ENCODE data around the gene HIGD2A.
"Not testable (repeated sequence)": the region's sequence is repeated elsewhere in the genome, so short reads cannot be mapped to it uniquely, and the experiment has no call there.

The HIGD2A gene

GRCh38 chr5:176394096-176394495 is 5.5 kb downstream of the HIGD2A start:
- no peak for DNase-seq (ENCODE audit: low read depth in 2 of 2, low spot score in 1 of 2)

DNA sequence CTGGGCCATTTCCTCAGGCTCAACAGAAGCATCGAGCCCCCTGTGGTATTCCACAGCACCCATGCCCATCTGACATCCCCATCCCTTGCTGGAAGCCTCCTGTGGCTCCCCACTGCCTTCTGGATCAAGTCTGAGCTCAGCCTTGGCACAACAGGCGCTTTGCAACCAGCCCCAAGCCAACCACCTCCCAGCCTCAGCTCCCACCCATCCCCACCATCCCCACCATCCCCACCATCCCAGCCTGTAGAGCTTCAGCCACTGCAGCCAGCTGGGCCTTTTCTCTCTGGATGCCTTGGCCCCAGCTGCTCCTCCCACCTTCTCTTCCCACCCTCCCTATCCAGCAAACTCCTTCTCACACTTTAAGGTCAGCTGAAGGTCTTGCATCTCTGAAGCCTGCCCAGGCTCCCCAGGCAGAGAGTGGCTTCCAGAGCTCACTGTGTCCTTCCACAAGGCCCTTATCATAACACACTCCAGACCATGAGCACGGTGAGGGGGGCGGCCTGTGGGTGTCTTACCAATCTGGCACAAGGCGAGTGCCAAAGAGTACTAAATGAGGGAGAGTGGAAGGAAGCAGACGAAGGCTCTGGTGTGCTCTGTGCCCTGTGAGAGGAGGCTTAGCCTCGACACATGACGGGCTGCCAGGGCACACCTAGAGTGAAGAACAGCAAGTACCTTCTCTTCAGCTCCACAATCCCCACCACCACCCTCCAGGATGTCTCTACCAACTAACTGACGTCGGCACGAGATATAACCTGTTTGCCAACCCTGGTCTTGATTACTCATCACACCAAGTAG is 6.5 kb downstream of the HIGD2A start:
- DNase-seq (ENCODE audit: low read depth in 2 of 2, low spot score in 1 of 2), result no peak

GRCh38 chr5:176396330-176396729 is 7.8 kb downstream of the HIGD2A start:
- DNase-seq (ENCODE audit: low read depth in 2 of 2, low spot score in 1 of 2), result no peak

DNA sequence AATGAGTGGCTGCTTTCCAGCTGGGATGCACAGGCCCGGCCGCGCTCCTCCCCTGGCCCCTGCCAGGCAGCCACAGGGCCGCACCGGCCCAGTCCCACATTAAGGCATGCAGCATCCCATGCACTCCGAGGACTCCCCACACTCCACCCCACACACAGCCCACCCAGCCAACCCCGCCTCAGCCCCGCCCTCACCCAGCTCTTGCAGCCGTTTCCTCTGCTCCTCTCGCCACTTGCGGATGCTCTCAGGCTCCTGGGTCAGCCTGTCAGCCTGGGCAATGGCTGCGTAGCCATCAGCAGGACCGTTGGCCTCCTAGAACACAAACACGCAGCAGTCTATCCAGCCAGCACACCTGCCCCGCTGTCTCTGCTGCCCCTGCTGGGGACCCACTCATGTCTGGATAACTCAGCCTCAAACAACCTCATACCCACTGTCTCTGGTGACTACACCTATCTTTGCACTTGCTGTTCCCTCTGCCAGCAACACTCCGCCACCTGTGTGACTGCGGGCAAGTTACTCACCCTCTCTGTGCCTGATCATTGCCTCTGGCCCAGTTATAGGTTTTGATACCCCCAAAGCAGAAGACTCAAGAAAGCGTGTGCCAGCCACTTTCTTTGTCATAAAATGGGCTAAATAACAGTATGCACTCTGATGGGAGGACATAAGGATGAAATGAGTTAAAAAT is 9.3 kb downstream of the HIGD2A start:
- DNase-seq (ENCODE audit: low read depth in 2 of 2, low spot score in 1 of 2), result no peak

DNA sequence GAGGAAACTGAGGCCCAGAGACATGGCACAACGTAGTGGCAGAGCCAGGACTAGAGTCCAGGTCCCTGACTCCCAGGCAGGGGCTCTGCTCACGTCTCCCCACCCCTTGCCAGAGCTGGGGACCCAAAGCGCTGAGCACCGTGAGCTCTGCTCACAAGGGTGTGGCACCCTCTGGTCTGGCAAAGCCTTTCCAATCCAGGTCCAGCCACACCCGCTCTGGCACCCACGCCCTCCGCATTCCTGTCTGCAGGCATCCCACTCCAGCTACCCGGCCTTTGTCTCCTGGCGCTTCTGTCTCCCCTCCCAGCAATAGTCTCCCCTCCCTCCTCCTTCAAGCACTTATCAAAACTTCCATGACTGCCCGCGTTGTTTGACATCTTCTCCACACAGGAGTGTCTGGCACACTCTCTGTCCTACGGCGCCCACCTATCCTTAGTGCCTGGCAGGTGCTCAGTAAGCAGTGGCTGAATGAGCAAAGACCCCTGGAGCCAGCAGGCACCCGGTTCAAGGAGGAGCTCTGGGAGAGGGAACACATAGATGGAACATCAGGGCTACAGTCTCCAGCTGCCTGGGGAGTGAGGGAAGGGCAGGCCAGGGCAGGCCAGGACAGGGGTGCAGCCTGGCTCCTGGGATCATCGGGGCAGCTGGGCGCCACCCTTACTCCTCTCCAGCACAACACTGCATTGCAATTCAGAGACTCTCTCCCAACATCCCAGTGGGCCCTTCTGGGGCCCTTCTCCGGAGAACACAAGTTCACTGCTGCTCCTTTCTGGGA is 12.0 kb downstream of the HIGD2A start:
- DNase-seq (ENCODE audit: low read depth in 2 of 2, low spot score in 1 of 2), result no peak

GRCh38 chr5:176401281-176402205 is 13.0 kb downstream of the HIGD2A start:
- no peak for DNase-seq (ENCODE audit: low read depth in 2 of 2, low spot score in 1 of 2)

GRCh38 chr5:176405656-176406435 is 17.3 kb downstream of the HIGD2A start:
- no peak for DNase-seq (ENCODE audit: low read depth in 2 of 2, low spot score in 1 of 2)

DNA sequence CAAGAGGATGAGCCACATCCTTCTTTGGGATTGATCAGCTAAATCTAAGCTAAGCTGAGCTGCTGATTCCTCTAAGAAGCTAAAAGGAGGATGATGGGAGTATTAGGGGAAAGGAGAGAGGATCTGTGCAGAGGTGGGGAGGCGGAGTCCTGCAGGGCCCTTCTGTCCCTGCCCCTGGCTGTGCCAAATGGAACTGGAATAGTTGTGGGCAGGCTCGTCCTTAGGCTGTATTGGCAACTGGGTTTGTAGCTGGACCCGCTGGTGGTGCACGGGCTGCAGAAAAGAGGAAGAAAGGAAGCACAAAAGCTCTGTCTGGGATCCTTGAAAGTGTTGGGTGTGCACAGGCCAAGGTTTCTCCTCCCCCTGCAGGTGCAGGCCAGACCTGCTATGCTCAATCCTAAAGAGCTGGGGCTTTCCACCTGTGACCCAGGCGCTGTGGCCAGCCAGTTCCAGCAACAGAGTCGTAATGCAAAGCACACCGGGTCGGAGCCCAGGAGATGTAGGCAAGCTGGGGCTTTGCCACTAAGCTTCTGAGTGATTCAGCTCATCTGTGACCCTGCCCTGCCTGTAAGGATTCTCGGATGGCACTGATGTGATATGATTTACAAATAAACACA is 18.0 kb downstream of the HIGD2A start:
- no peak for DNase-seq (ENCODE audit: low read depth in 2 of 2, low spot score in 1 of 2)

DNA sequence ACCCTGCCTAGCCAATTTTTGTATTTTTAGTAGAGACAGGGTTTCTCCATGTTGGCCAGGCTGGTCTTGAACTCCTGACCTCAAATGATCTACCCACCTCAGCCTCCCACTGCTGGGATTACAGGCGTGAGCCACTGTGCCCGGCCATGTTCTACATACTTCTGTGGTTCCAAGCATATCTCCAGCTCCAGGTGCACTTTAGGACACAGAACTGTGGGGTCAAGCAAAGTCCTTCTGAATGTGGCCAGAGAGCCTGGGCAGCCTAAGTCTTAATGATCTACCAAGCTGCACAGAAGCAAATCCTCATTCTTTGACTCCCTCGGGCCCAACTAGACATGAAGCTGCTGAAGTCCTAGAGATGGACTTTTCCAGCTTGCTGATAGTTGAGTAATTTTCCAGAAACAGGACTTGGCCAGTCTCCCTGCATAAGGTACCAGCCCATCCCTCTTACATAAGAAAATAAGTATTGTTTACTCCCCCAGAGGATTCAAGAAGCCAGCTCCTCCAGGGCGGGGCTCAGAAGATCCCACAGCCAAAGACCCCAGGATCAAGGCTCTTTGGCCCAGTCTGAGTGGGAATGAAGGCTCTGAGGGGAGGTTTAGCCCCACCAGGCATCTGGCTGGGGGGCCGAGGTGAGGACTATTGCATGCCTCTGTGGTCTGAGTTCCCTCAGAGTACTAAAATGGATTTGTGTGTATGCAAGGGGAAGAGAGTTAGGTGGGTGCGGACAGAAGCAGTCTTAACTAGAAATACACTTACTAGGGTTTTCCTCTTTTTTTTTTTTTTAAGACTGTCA is 19.1 kb downstream of the HIGD2A start:
- DNase-seq (ENCODE audit: low read depth in 2 of 2, low spot score in 1 of 2), result no peak

GRCh38 chr5:176408252-176408573 is 19.7 kb downstream of the HIGD2A start:
- DNase-seq (ENCODE audit: low read depth in 2 of 2, low spot score in 1 of 2), result not testable (repeated sequence)

GRCh38 chr5:176408590-176408989 is 20.0 kb downstream of the HIGD2A start:
- no peak for DNase-seq (ENCODE audit: low read depth in 2 of 2, low spot score in 1 of 2)

- DNase-seq (ENCODE audit: low read depth in 2 of 2, low spot score in 1 of 2), result no peak
Observed at GRCh38 chr5:176409765-176410164, 21.2 kb downstream of the HIGD2A start.

- no peak for DNase-seq (ENCODE audit: low read depth in 2 of 2, low spot score in 1 of 2)
Observed at GRCh38 chr5:176410486-176411180, 22.1 kb downstream of the HIGD2A start.

DNA sequence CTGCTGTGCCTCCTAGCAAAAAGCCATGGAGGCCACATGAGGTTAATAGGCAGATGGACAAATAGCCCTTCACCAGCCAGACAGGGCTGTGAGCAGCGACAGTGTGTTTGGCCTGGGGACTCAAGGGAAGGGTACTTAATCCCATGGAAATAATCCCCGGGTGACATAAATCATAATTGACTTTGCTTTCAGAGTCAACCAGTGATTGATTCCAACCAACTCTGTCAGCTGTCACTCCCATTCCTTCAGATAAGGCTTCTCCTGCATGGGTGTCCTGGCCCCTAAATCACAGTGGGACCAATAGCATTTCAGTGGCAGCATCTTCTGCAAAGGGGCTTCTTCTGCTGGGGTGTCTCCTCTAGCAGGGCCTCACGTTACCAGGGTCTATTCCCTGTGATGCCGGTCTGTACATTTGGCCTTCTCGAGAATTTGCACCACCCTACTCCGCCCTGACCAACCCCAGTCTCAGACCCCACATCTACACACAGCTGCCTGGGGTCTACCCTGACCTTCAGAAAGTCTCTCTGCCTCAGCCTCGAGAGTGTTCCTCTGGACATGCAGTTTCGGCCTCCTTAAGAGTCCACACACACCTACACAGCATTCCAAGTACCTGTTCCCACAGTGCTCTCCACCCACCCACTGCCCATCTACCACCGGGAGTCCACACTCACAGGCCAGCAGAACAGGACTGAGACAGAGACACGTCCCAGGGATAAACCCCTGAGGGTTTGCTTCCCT is 24.1 kb downstream of the HIGD2A start:
- no peak for DNase-seq (ENCODE audit: low read depth in 2 of 2, low spot score in 1 of 2)

DNA sequence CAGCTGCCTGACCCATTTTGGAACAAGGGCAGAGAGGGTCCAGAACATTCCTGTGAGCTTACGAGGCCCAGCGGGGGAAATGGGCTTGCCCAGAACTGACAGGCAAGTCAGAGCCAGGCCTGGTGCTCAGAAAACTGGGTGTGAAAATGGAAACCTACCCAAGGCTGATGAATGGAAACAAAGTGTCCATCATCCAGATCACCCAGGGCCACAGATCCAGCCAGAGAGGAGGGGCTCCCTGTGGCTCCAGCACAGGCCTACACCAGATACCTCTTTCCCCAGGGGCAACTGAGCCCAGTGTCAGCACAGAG is 24.7 kb downstream of the HIGD2A start:
- no peak for DNase-seq (ENCODE audit: low read depth in 2 of 2, low spot score in 1 of 2)

DNA sequence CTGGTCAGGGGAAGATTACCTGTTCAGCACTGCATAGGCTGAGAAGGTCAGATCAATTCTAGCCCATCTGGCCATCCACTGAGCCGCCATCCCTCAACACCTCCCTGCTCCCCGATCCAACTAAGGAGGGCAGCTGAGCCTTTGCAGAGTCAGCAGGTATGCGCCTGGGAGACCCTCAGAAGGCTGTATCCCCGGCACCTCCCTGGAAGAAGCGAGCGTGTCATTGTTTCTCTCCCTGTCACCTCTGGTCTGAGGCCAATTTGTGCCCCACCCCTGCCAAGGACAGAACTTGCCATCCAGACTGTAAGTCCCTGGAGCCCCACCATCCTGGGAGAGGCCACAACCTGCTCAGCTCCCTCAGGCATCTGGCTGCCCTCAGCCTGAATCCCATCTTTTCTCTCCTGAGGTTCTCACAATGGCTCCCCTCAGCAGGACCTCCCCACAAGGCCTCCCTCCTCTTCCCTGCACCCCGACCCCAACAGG is 25.2 kb downstream of the HIGD2A start:
- DNase-seq (ENCODE audit: low read depth in 2 of 2, low spot score in 1 of 2), result no peak

GRCh38 chr5:176414704-176415103 is 26.2 kb downstream of the HIGD2A start:
- DNase-seq (ENCODE audit: low read depth in 2 of 2, low spot score in 1 of 2), result no peak
